GM12875 (cell line): ENCODE measurements around the gene CETN1.

Source experiments
- H3K4me3 ChIP-seq: one replicate; pipeline ENCODE4 v1.5.1; 2011; ENCODE audit warnings: low read depth, low read length, control low read depth
- CTCF ChIP-seq: IDR thresholded peaks from 2 replicates; pipeline ENCODE4 v1.5.1; 2011; ENCODE audit warnings: low read depth, mild to moderate bottlenecking, control low read depth, inconsistent platforms, low read length, moderate library complexity, borderline replicate concordance; ENCODE audit not compliant: insufficient read depth

Gene CETN1

GRCh38 chr18:570256-570655, 9.9 kb upstream of the CETN1 start:
- no peak for TF ChIP-seq CTCF
- H3K4me3 ChIP-seq, result no peak overlapping the region

- no peak for TF ChIP-seq CTCF
- no peak overlapping the region for H3K4me3 ChIP-seq
These were observed 9.5 kb upstream of the CETN1 start for GRCh38 chr18:570697-571096.

GRCh38 chr18:572091-572830, 7.9 kb upstream of the CETN1 start:
- no peak for TF ChIP-seq CTCF

GRCh38 chr18:572831-573289, 7.3 kb upstream of the CETN1 start:
- no peak for TF ChIP-seq CTCF
- no peak overlapping the region for H3K4me3 ChIP-seq

More at GRCh38 chr18:572091-572830, 7.9 kb upstream of the CETN1 start:
- H3K4me3 ChIP-seq, result no peak overlapping the region

GRCh38 chr18:573385-573784, 6.8 kb upstream of the CETN1 start:
- no peak overlapping the region for H3K4me3 ChIP-seq
- no peak for TF ChIP-seq CTCF

GRCh38 chr18:574149-574860, 5.9 kb upstream of the CETN1 start:
- H3K4me3 ChIP-seq, result no peak overlapping the region
- TF ChIP-seq CTCF, result no peak
